NB4 (cell line): ENCODE results near the gene DESI1.

Source experiments
- CTCF ChIP-seq: IDR thresholded peaks from one replicate; pipeline ENCODE4 v1.5.1; 2012; ENCODE audit warnings: low read depth, low read length
- MAX ChIP-seq: IDR thresholded peaks from 2 replicates; pipeline ENCODE4 v1.6.1; 2011; ENCODE audit warnings: low read depth, low read length
- MYC ChIP-seq: IDR thresholded peaks from 2 replicates; pipeline ENCODE4 v1.6.1; 2011; ENCODE audit warnings: low read depth, low read length
- POLR2A ChIP-seq: IDR thresholded peaks from 2 replicates; pipeline ENCODE4 v1.6.1; 2011; ENCODE audit warnings: mild to moderate bottlenecking; ENCODE audit not compliant: insufficient read length; ENCODE audit errors: extremely low read depth

DNA sequence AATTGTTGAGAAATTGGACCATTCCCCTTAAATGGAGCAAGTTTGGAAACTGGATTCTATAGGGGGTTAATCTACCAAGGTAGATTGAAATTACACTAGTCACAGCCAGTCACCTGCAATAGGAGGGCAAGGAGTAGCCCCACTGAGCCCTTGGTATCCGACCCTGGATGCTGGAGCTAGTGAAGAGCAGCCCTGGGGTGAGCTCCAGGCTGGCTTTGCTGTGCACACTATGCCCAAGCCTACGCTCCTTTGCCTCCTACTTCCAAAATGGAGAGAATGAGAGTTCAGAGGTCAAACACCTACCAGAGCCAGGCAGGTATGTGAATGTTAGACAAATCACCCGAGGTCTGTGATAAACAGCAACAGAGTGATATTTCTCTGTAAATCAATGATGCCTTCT lies 44.1 kb upstream of the DESI1 start:
- no peak for TF ChIP-seq POLR2A
- no peak for TF ChIP-seq CTCF
- no peak for TF ChIP-seq MAX
- no peak for TF ChIP-seq MYC
